ENCODE results near the gene A1CF.
"Not testable (repeated sequence)": the region's sequence is repeated elsewhere in the genome, so short reads cannot be mapped to it uniquely, and the experiment has no call there.

The A1CF gene

DNA sequence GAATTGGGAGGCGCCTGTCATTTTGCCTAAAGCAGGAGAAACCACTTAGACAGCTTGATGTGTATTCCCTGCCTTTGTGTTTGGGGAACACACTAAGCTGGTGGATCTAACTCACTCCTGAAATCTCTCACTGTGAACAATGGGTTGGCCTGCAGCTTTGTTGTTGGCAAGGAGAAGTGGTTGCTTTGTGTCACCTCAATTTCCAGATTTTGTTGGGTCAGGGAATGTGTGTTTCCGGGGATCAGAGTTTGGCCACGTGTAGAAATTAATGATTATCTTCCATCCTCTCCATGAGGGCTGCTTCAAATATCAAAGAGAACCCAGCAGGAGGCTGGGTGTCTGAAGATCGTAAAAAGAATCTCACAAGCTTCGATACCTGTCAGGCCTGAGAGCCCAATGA is 27.8 kb downstream of the A1CF start:
- no peak for DNase-seq

GRCh38 chr10:50855461-50855860 is 30.0 kb downstream of the A1CF start:
- DNase-seq = no peak

DNA sequence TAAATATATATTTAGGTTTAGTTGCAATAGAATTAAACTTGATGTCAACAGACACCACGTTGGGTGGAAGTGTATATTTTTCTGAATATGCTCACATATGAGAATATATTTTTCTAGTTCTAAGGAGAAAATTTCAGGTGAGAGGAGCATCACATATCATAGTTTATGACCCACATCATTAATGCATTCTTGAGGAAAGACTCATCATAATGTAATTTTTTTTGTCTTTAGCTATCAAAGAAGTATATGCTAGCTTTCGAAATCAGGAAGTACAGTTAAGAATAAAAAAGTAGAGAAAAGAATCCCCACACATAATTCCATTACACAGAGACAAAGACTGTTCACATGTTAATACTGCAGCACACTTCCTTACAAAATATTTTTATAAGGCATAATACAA is 30.4 kb downstream of the A1CF start:
- no peak for DNase-seq

- DNase-seq = no peak
Observed at GRCh38 chr10:50853557-50853956, 31.9 kb downstream of the A1CF start.

GRCh38 chr10:50851884-50852671 is 33.3 kb downstream of the A1CF start:
- no peak for DNase-seq

DNA sequence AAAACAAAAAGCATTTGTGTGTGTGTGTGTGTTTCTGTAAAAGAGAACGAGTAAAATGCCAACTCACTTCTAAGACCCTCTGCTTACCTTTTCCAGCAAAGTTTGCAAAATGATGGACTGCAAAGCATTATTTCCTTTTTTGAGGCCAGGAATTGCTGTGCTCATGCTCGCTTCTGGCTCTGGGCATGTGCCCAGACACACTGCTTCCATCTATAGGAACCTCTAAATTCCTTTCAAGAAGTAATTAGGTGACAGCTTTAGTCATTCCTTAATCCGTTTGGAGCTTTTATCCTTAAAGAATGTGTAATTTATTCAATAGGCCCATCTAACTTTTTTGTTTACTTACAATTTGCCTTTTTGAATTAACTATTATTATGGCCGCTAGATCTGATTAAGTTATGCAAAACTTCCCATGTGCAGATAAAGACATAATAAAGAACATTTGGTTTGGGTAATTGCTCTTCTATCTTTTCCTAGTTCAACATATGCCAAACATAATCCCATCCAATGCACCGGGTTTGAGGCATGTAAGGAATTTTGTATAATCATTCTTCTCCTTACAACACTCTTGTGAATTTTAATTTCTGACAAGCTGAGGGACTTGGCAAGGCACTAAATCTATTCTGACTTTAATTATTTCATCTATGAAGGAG is 34.7 kb downstream of the A1CF start:
- no peak for DNase-seq

- DNase-seq = no peak
Observed at GRCh38 chr10:50846753-50847152, 38.7 kb downstream of the A1CF start.

DNA sequence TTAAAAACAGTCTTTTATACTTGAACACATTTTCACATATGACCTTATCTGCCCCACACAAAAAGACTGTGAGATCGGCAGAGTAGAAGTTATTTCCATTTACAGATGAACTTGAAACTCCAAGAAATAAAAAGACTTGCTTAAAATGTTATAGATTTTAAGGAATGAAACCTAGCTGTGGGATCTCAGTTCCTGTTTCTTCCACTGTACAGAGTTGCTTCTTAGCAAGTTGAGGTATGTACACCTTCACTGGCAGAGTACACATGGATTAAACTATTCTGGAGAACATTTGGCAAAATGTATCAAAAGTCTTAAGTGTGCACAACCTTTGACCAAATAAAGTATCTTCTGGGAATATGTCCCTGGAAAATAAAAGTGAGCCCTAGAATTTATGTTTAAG is 48.3 kb downstream of the A1CF start:
- DNase-seq = no peak

DNA sequence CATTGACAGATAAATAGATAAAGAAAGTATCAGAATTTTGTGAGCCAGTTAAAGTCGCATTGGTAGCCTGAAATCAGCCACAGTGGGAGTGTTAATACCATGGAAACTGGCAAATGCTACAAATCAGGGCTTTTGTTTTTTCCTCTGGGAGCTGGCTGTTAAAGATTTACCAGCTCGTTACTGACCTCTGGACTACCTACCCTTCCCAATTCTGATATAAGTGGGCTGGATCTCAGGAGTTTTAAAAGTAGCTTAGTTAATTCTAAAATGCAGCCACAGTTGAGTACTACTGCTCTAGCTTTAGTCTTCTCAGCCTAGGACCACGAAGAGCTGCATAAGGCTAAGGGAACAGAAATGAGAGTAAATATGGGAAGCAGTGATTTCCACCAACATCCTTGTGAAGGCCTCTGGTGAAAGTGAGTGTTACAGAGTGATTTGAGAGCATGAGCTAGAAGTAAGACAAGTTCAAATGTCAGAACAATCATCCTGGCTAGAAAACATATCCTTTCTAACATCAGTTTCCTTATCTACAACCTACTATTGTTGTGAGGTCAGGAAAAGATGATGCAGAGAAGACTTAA is 53.2 kb downstream of the A1CF start:
- no peak for DNase-seq

GRCh38 chr10:50830066-50830465 is 55.4 kb downstream of the A1CF start:
- no peak for DNase-seq

DNA sequence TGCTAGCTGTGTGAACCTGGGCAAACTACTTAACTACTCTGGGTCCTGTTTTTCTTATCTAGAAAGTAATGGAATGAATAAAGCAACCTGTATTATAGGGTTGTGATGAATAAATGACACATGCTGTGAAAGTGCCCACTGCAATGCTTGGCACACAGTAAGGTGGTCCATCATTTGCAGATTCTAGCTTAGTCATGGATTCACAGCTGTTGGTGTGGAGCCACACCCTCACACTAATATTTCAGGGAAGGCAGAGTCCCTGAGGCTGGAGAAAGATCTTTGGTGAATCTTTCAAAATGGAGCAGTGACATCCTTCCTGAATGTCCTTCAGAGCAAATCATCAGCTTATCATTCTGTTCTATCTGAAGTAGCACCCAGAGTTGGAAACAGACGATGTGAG is 60.6 kb downstream of the A1CF start:
- no peak for DNase-seq

GRCh38 chr10:50823789-50824188 is 61.6 kb downstream of the A1CF start:
- DNase-seq = no peak

DNA sequence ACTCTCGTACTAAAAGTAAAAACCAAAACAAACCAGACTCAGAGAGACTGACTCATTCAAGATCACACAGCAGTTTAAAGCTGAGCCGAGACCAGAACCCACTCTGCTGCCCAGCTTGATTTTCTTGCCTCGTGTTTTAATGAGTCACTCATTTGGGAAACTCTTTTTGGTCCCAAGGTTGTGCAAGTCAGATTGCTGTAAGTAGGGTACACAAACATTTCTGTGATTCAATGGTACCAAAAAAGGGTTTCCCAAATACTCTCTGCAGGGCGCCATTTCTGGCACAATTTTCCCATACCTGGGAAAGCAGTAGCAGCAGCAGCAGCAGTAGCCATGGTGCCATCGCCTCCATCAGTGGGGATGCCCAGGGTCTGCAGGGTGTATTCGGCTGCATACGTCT is 75.8 kb downstream of the A1CF start:
- DNase-seq = no peak

GRCh38 chr10:50807851-50808776 is 77.3 kb downstream of the A1CF start:
- no peak for DNase-seq

DNA sequence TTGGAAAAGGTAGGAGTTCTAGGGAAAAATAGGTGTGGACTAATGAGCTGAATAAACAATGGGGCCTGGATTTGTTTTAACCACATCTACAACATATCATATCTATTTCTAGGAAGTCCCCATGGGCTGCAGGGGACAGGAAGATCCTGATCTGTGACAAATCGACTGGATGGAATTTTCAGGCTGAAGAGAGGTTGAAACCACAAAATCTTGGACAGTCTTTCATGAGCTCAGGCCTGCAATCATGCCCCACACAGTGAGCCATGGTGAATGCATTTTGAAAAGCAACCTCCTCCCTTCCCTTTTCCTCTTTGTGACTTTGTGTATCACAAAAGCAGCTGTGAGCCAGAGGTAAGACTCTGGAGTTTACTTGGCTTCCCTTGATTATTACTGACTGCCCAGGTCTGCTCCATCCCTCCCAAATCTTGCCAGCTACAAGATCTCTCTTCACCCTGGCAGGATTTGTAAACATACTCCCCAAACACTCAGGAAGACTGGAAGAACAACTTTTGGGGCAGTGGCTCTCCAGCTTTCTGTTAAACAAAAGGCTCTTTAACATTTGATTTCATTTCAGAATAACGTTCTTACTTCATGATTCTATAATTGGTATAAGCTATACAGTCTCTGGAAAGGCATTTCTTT is 79.3 kb downstream of the A1CF start:
- no peak for DNase-seq

DNA sequence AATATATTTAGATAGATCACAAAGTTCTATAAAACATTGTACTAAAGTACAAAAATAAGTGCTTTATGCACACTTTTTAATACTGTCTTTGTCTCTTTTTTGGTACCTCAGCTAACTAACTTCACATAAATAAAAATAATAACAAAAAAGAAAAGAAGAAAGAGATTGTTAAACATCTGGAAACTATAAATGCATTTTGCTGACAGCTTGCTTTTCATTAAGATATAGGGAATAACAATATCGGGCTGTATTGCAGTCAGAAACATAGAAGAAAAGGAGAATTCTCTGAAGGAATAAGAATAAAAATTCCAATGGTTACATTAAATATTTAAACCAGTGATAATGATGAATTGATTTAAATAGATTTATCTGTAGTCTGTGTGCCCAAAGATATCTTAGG is 85.8 kb downstream of the A1CF start:
- no peak for DNase-seq

GRCh38 chr10:50798297-50798696 is 87.1 kb downstream of the A1CF start:
- no peak for DNase-seq

- no peak for DNase-seq
Observed at GRCh38 chr10:50796693-50797092, 88.7 kb downstream of the A1CF start.

DNA sequence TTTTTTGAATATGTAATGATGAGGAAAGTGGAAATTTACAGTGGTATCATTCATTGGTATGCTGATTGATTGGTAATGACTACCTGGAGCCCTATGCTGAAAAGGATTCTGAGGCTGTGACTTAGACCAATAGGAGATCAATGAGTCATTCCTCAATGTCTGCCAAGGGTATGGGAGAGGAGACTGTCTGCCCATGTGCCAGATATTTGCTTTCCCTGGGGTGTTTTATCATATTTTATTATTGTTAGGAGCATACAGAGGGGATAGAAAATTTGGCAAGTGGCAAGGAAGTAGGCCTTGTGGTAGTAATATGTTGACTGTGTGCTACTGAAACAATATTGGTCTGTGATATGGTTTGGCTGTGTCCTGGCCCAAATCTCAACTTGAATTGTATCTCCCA is 90.9 kb downstream of the A1CF start:
- DNase-seq = no peak

DNA sequence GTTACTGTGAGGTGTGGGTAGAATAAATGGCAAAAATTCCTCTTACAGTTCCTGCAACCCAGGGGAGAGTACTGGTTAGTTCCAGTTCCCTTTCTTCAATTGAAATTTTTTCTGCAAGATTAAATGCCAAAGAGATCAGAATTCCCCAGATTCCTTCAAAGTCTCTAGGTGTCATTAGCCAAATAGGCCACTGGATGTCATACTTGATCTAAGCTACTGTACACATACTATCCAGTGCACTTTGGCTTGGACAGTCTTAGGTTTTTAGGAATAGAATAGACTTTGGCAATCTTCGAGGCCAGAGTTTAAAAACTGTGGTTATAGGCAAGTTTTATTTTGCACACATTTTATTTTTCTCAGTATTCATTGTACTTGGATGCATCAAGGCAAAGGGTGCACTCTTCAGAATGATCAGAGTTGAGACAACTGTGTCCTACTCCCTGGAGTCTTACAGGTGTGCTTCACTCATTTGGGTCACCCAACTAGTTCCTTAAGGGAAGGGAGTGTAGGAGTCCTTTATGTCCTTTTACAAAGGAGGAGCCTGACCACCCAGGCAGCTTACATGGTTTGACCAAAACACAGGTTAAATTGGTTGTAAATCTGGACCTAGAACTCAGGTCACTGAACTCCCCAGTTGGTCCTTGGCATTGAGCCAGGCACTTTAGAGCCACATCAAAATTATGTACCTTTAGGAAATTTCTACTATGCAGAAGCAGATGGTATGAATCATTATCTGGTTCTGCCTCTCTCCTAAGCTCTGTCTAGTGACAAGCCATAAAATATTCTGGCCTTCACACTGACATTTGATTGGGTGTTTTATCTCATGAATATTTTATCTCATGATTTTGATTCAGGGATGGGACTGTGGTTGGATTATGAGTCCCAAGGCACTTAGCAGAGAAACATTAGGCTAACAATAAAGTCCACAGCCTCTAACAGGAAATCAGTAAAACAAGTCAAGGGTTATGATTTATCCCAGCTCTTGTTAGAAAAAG is 96.2 kb downstream of the A1CF start:
- no peak for DNase-seq

DNA sequence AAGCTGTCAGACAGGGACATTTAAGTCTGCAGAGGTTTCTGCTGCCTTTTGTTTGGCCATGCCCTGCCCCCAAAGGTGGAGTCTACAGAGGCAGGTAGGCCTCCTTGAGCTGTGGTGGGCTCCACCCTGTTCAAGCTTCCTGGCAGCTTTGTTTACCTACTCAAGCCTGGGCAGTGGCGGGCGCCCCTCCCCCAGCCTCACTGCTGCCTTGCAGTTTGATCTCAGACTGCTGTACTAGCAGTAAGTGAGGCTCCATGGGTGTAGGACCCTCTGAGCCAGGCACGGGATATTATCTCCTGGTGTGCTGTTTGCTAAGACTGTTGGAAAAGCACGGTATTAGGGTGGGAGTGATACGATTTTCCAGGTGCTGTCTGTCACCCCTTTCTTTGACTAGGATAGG is 97.5 kb downstream of the A1CF start:
- DNase-seq = not testable (repeated sequence)

Data from stimulated activated naive CD4-positive, alpha-beta T cell treated with Interleukin-2 at 50 U/mL for 16 hours (primary cell).